GM12878 (cell line): ENCODE measurements around the gene KCNIP3. TPM values are rescaled to one million over a fixed set of nuclear protein-coding genes. Genes with fewer than 3 reads are reported as not detected.

Source experiments
- ATAC-seq: fragments of 200-7000 bp; cut with Tn5 transposase; 3 replicates; pipeline ENCODE4 v1.9.1; 2020; ENCODE audit warnings: mild to moderate bottlenecking, moderate library complexity
- BruUV-seq: library from RNA; stranded (reverse); fragments of 400-500 nt; replicated peaks from 2 replicates; lab custom pipeline; 2021; lab: Mats Ljungman, UMichigan
- CTCF ChIA-PET: fragments of 300-600 bp; sonication (Branson Sonifier 250); formaldehyde crosslinking; extraction: SDS; loops from one replicate; lab custom pipeline; 2021; ENCODE audit warnings: inconsistent platforms; lab: Yijun Ruan, JAX
- POLR2A ChIA-PET: fragments of 350-600 bp; formaldehyde crosslinking; extraction: SDS; loops from one replicate; lab custom pipeline; 2021; ENCODE audit warnings: inconsistent platforms; lab: Charles Lee
- RAD21 ChIA-PET: fragments of 300-600 bp; sonication (Branson Sonifier 250); formaldehyde crosslinking; loops from one replicate; lab custom pipeline; 2023; ENCODE audit warnings: antibody characterized with exemption; ENCODE audit not compliant: unreplicated experiment; lab: Charles Lee
- SMC1A ChIA-PET: fragments of 300-600 bp; sonication (Branson Sonifier 250); formaldehyde crosslinking; loops from one replicate; lab custom pipeline; 2023; ENCODE audit not compliant: unreplicated experiment, uncharacterized antibody; lab: Charles Lee
- DNase-seq: peaks from one replicate; pipeline ENCODE4 v3.0.0-alpha.2; 2011; ENCODE audit warnings: low read depth, low spot score
- FAIRE-seq: peaks from 3 replicates; lab custom pipeline; 2011; peaks lifted over from hg19 to GRCh38; lab: Jason Lieb, UNC
- H2AFZ ChIP-seq: 2 replicates; pipeline ENCODE4 v1.6.0; 2011; ENCODE audit warnings: low read depth, low read length, control low read depth; ENCODE audit not compliant: control insufficient read depth
- H3K27ac ChIP-seq: 2 replicates; pipeline ENCODE4 v1.5.1; 2011; ENCODE audit warnings: control low read depth; ENCODE audit not compliant: control insufficient read depth, insufficient read depth
- H3K27me3 ChIP-seq, 2 experiments: replicated peaks in 1 of 2; 2 replicates each; pipeline versions ENCODE4 v1.6.0 to v1.6.1; 2011; ENCODE audit warnings: low read length in 1 of 2; ENCODE audit not compliant: control insufficient read depth in 2 of 2, insufficient read depth in 2 of 2
- H3K36me3 ChIP-seq, 2 experiments: 2 replicates each; pipeline ENCODE4 v1.5.1; 2011; ENCODE audit warnings: low read length in 1 of 2; ENCODE audit not compliant: control insufficient read depth in 2 of 2, insufficient read depth in 2 of 2
- H3K4me1 ChIP-seq: 2 replicates; pipeline ENCODE4 v1.6.1; 2011; ENCODE audit warnings: mild to moderate bottlenecking, low read length, moderate library complexity, mixed read lengths; ENCODE audit not compliant: control insufficient read depth, insufficient read depth
- H3K4me2 ChIP-seq: 2 replicates; pipeline ENCODE4 v1.6.0; 2011; ENCODE audit warnings: control low read depth; ENCODE audit not compliant: control insufficient read depth, insufficient read depth
- H3K4me3 ChIP-seq: fragments of 200-600 bp; sonication (generic); 2 replicates; pipeline ENCODE4 v1.5.1; 2016
- H3K79me2 ChIP-seq: 2 replicates; pipeline ENCODE4 v1.6.0; 2011; ENCODE audit warnings: low read length; ENCODE audit not compliant: control insufficient read depth, insufficient read depth
- H3K9ac ChIP-seq: 2 replicates; pipeline ENCODE4 v1.8.0; 2011; ENCODE audit warnings: low read length, control low read depth, mixed read lengths; ENCODE audit not compliant: control insufficient read depth, insufficient read depth
- H3K9me3 ChIP-seq: replicated peaks from 3 replicates; pipeline ENCODE4 v1.5.1; 2011; ENCODE audit warnings: mild to moderate bottlenecking, low read length; ENCODE audit not compliant: control insufficient read depth, insufficient read depth
- H4K20me1 ChIP-seq: 2 replicates; pipeline ENCODE4 v1.6.0; 2011; ENCODE audit not compliant: control insufficient read depth, insufficient read depth
- CEBPB ChIP-seq, 2 experiments: fragments of 150-350 bp in 1 of 2; IDR thresholded peaks; 2 replicates each; pipeline ENCODE4 v1.6.1; 2012 to 2014; ENCODE audit warnings: low read depth in 2 of 2, low read length in 2 of 2, borderline replicate concordance in 1 of 2, inconsistent platforms in 1 of 2
- CHD2 ChIP-seq: IDR thresholded peaks from 2 replicates; pipeline ENCODE4 v1.6.1; 2011; ENCODE audit warnings: low read depth, low read length, improper control_type of control experiment, borderline replicate concordance
- CREB1 ChIP-seq: IDR thresholded peaks from 2 replicates; pipeline ENCODE4 v1.6.1; 2012; ENCODE audit warnings: low read depth, mild to moderate bottlenecking, inconsistent platforms
- E2F4 ChIP-seq: IDR thresholded peaks from 2 replicates; pipeline ENCODE4 v1.6.1; 2012; ENCODE audit warnings: low read depth, low read length, improper control_type of control experiment
- KDM1A ChIP-seq: fragments of 200-600 bp; sonication (generic); IDR thresholded peaks from 2 replicates; pipeline ENCODE4 v1.6.1; 2016; ENCODE audit warnings: borderline replicate concordance
- MLLT1 ChIP-seq: fragments of 450-650 bp; IDR thresholded peaks from 2 replicates; pipeline ENCODE4 v1.6.1; 2016; ENCODE audit warnings: mild to moderate bottlenecking
- NR2C1 ChIP-seq: fragments of 450-650 bp; IDR thresholded peaks from 2 replicates; pipeline ENCODE4 v1.6.1; 2017; ENCODE audit warnings: antibody characterized with exemption, mild to moderate bottlenecking, moderate library complexity
- POLR2AphosphoS2 ChIP-seq: IDR thresholded peaks from 2 replicates; pipeline ENCODE4 v1.6.1; 2011; ENCODE audit warnings: low read depth, mild to moderate bottlenecking, low read length, improper control_type of control experiment, moderate library complexity
- POU2F2 ChIP-seq: IDR thresholded peaks from 3 replicates; pipeline ENCODE4 v1.6.1; 2011; ENCODE audit warnings: low read depth, mild to moderate bottlenecking, low read length, borderline replicate concordance
- RELB ChIP-seq: fragments of 450-650 bp; IDR thresholded peaks from 2 replicates; pipeline ENCODE4 v1.6.1; 2017; ENCODE audit warnings: low read depth, mild to moderate bottlenecking, moderate library complexity
- ZNF207 ChIP-seq: fragments of 450-650 bp; IDR thresholded peaks from 2 replicates; pipeline ENCODE4 v1.6.1; 2014; ENCODE audit warnings: antibody characterized with exemption, mild to moderate bottlenecking, borderline replicate concordance
- ZNF274 ChIP-seq: IDR thresholded peaks from one replicate; pipeline ENCODE4 v1.8.0; 2011; ENCODE audit not compliant: insufficient read length, insufficient read depth
- ZSCAN29 ChIP-seq: fragments of 450-650 bp; IDR thresholded peaks from 2 replicates; pipeline ENCODE4 v1.6.1; 2017; ENCODE audit warnings: mild to moderate bottlenecking, moderate library complexity
- WGBS: methylation state at CpG from one replicate; pipeline ENCODE4 v1.1.6; 2016; ENCODE audit warnings: low lambda C conversion rate; ENCODE audit not compliant: insufficient replicate concordance, insufficient coverage; ENCODE audit errors: missing lambda C conversion rate; 5-methylcytosine and 5-hydroxymethylcytosine counted together
- in situ Hi-C: fragments of 300-500 bp; cut with MboI; formaldehyde crosslinking; loops from 9 replicates; pipeline ENCODE4 v1.14.3; 2018; ENCODE audit warnings: mixed read lengths
- intact Hi-C: fragments of 100-400 bp; cut with micrococcal nuclease; formaldehyde crosslinking; loops from one replicate; pipeline ENCODE4 v1.14.2; 2022; ENCODE audit not compliant: unreplicated experiment
- polyA plus RNA-seq, 11 experiments: library from polyadenylated mRNA; depleted of rRNA in 4 of 11; unstranded in 6 of 11; stranded (reverse) in 5 of 11; fragments of >200 nt; fragmentation: Nextera tagmentation in 4 of 11; fragmentation: Illumina TruSeq in 1 of 11; extraction: Ambion mirVana in 4 of 11; extraction: Trizol in 1 of 11; gene quantifications; 1 replicate in 1 of 11; 2 replicates in 10 of 11; pipeline versions ENCODE4 v1.2.1 to v1.2.3, GENCODE V29; 2011 to 2016; ENCODE audit warnings: inconsistent platforms in 2 of 11, missing spikeins in 2 of 11, low read depth in 1 of 11
- total RNA-seq, 4 experiments: library from RNA; depleted of rRNA in 3 of 4; stranded (reverse); fragments of >200 nt in 3 of 4; fragmentation: Illumina TruSeq in 1 of 4; extraction: Trizol in 1 of 4; gene quantifications; 2 replicates each; pipeline versions ENCODE4 v1.2.1 to v1.2.3, GENCODE V29; 2013 to 2021
- TF ChIP-seq, protein P1 (sequence below): fragments of 450-650 bp; IDR thresholded peaks from 2 replicates; pipeline ENCODE4 v1.6.1; 2017; ENCODE audit warnings: mild to moderate bottlenecking

KCNIP3 gene
- total and polyA plus RNA-seq, 10 of the 15 experiments (the other 5 are each of a cell fraction or from before 2014, with no cell fraction given): not detected

DNA sequence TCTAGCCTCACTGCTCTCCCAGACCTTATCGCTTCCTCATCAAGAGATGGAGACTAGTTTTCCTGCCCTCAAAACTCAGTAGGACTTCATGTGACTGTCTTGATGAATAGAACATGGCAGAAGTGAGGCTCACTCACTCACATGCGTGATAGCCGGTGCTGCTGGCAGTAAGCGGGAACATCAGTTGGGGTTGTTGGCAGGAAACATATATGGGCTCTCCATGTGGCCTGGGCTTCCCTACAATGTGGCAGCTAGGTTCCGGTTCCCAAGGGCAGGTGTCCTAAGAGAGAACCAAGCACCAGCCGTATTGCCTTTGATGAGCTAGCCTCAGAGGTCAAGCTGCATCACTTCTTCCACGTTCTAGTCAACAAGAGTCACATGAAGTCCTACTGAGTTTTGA lies 90.2 kb downstream of the KCNIP3 start:
- no peaks in the 10 kb centered on the region for H3K4me1 ChIP-seq
- no peak for ATAC-seq
- CTCF ChIA-PET: interaction anchor here (0.7 to 3.9 kb wide), 3 partner anchors 9 to 151 kb away, joined by 3 to 41 read pairs (median 5); partner anchors contain the start of gene FAHD2A
- no peak overlapping the region for H2AFZ ChIP-seq
- no peak overlapping the region for H3K27ac ChIP-seq
- H3K4me2 ChIP-seq: no peak overlapping the region
- RAD21 ChIA-PET: interaction anchor here (0.7 kb wide), 1 partner anchor 151 kb away, joined by 3 read pairs; no protein-coding TSS in a partner anchor
- POLR2A ChIA-PET: no interaction called here
- no peaks in the 10 kb centered on the region for H3K79me2 ChIP-seq
- no peak for DNase-seq
- BruUV-seq: no TSS peak
- no peak overlapping the region for H3K9ac ChIP-seq
- no peak overlapping the region for H3K4me3 ChIP-seq
- SMC1A ChIA-PET: interaction anchor here (0.5 kb wide), 1 partner anchor 111 kb away, joined by 3 read pairs; no protein-coding TSS in a partner anchor
- no peaks in the 10 kb centered on the region for H3K36me3 ChIP-seq
- TF ChIP-seq ZNF207 (no peak), CREB1 (no peak), CHD2 (no peak), POU2F2 (no peak), ZSCAN29 (no peak), CEBPB (IDR thresholded peaks at IDR 0.05; ENCODE audit: borderline replicate concordance in 1 of 2, low read depth in 2 of 2, low read length in 2 of 2) (no peak), NR2C1 (no peak), MLLT1 (no peak), POLR2AphosphoS2 (no peak), RELB (no peak), E2F4 (no peak), KDM1A (no peak), ZNF274 (no peak)
- TF ChIP-seq, protein P1, sequence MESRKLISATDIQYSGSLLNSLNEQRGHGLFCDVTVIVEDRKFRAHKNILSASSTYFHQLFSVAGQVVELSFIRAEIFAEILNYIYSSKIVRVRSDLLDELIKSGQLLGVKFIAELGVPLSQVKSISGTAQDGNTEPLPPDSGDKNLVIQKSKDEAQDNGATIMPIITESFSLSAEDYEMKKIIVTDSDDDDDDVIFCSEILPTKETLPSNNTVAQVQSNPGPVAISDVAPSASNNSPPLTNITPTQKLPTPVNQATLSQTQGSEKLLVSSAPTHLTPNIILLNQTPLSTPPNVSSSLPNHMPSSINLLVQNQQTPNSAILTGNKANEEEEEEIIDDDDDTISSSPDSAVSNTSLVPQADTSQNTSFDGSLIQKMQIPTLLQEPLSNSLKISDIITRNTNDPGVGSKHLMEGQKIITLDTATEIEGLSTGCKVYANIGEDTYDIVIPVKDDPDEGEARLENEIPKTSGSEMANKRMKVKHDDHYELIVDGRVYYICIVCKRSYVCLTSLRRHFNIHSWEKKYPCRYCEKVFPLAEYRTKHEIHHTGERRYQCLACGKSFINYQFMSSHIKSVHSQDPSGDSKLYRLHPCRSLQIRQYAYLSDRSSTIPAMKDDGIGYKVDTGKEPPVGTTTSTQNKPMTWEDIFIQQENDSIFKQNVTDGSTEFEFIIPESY: no peak
- TF ChIP-seq, all 136 proteins: peak for 0
- WGBS: 69% methylated on average over 7 of the region's 7 CpGs
- intact Hi-C loops (no loop called here), in situ Hi-C loops (no loop called here)
- Histone ChIP-seq H3K9me3 (no peaks in the 10 kb centered on the region), H4K20me1 (no peaks in the 10 kb centered on the region), H3K27me3 (no peaks in the 10 kb centered on the region; a peak in 2 of 4 replicates)
- no peak for FAIRE-seq
